Adrenal gland (tissue), 12 donors: ENCODE results near the gene GRK6. TPM values are rescaled to one million over a fixed set of nuclear protein-coding genes. Genes with fewer than 3 reads are reported as not detected.

Experiments
- DNase-seq, 7 donors: peaks; one replicate each; pipeline ENCODE4 v3.0.0-alpha.2; 2019 to 2020
- H3K27ac ChIP-seq, 5 donors: fragments of 200-600 bp; sonication (generic) in 4 of 5; 1 replicate in 3 of 5; 2 replicates in 2 of 5; pipeline versions ENCODE4 v1.5.1 to v1.8.0; 2016 to 2020; ENCODE audit warnings: mild to moderate bottlenecking in 1 of 5
- H3K27me3 ChIP-seq: fragments of 200-600 bp; 2 replicates; pipeline ENCODE4 v1.8.0; 2021
- H3K36me3 ChIP-seq, 2 donors: fragments of 200-600 bp; replicated peaks in 1 of 2; 1 replicate in 1 of 2; 2 replicates in 1 of 2; pipeline versions ENCODE4 v1.5.1 to v1.8.0; 2018 to 2022
- H3K4me1 ChIP-seq, 2 donors: fragments of 200-600 bp; replicated peaks in 1 of 2; 1 replicate in 1 of 2; 2 replicates in 1 of 2; pipeline versions ENCODE4 v1.5.1 to v1.8.0; 2018 to 2021
- H3K4me3 ChIP-seq, 4 donors: fragments of 200-600 bp; sonication (generic) in 3 of 4; one replicate each; pipeline ENCODE4 v1.5.1; 2016 to 2018
- H3K9me3 ChIP-seq, 3 donors: fragments of 200-600 bp; sonication (generic) in 1 of 3; replicated peaks in 1 of 3; 1 replicate in 2 of 3; 2 replicates in 1 of 3; pipeline versions ENCODE4 v1.5.1 to v1.8.0; 2016 to 2021
- POLR2A ChIP-seq, 2 donors: fragments of 450-650 bp; IDR thresholded peaks; one replicate each; pipeline ENCODE4 v1.6.1; 2017; ENCODE audit warnings: antibody characterized with exemption in 2 of 2, mild to moderate bottlenecking in 2 of 2, moderate library complexity in 1 of 2
- WGBS, 4 donors: extraction: QIAGEN DNeasy Blood & Tissue Kit in 2 of 4; methylation state at CpG; one replicate each; pipeline versions ENCODE4 v1.1.5 to v1.1.7; 2013 to 2017; 5-methylcytosine and 5-hydroxymethylcytosine counted together
- intact Hi-C, 2 donors: fragments of 100-400 bp; cut with DNase I; formaldehyde crosslinking; loops; one replicate each; pipeline versions ENCODE4 v1.14.1 to v1.15.0; 2022 to 2023
- polyA plus RNA-seq, 3 donors: library from polyadenylated mRNA; stranded (reverse); fragments of 200-250 nt in 2 of 3; fragments of 350-450 nt in 1 of 3; fragmentation: Illumina TruSeq in 1 of 3; extraction: RNeasy Lipid Tissue Mini Kit (QIAGEN cat#74804) in 1 of 3; gene quantifications; one replicate each; pipeline ENCODE4 v1.2.3, GENCODE V29; 2013 to 2014
- total RNA-seq, 9 donors: library from RNA; depleted of rRNA in 4 of 9; stranded (reverse); fragments of >200 nt in 4 of 9; fragments of 120-200 nt in 1 of 9; fragmentation: NEBNext Ultra II Directional in 1 of 9; extraction: Animal tissue kit (Norgen Biotek cat#: 25700) in 1 of 9; gene quantifications; one replicate each; pipeline versions ENCODE4 v1.1.0 to v1.2.4, GENCODE V29; 2013 to 2023
- TF ChIP-seq, protein P1 (sequence below), 6 experiments: fragments of 450-650 bp in 4 of 6; fragments of 200-600 bp in 2 of 6; sonication (generic) in 1 of 6; IDR thresholded peaks; 1 replicate in 5 of 6; 2 replicates in 1 of 6; pipeline versions ENCODE4 v1.5.1 to v1.8.0; 2016 to 2021; ENCODE audit warnings: antibody characterized with exemption in 6 of 6, mild to moderate bottlenecking in 2 of 6, moderate library complexity in 1 of 6
- donor health status: healthy with polysubstance abuse.
- donor health status: Bipolar disorder and iron deficiency.
- donor health status: DM: yes; HTN: yes; CAD: no.
- donor health status: DM: no; HTN: no; CAD: no.
- donor health status: DM: no; HTN: no; CAD: no.
- donor health status: DM: yes; HTN: yes; CAD: no.

Gene GRK6
- total and polyA plus RNA-seq, 12 donors: 3.5 to 31.9 (median 21.7) TPM

DNA sequence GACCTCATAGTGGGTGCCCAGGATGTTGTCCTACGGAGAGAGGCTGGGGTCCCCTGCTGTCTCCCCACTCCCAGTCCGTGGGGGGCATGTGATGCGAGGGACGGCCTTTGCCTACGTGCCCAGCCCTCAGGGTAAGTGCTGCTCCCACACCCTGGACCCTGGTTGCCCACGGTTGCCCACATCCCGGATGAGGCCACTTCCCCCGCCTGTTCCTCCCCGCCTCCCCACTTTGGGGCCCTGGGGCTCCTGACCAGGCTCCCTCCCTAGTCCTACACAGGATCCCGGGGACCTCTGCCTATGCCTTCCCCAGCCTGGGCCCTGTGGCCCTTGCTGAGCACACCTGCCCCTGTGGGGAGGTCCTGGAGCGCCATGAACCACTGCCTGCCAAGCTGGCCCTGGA, 40.8 kb upstream of the GRK6 start:
- no peak for TF ChIP-seq POLR2A (IDR thresholded peaks at IDR 0.05)
- TF ChIP-seq, protein P1, sequence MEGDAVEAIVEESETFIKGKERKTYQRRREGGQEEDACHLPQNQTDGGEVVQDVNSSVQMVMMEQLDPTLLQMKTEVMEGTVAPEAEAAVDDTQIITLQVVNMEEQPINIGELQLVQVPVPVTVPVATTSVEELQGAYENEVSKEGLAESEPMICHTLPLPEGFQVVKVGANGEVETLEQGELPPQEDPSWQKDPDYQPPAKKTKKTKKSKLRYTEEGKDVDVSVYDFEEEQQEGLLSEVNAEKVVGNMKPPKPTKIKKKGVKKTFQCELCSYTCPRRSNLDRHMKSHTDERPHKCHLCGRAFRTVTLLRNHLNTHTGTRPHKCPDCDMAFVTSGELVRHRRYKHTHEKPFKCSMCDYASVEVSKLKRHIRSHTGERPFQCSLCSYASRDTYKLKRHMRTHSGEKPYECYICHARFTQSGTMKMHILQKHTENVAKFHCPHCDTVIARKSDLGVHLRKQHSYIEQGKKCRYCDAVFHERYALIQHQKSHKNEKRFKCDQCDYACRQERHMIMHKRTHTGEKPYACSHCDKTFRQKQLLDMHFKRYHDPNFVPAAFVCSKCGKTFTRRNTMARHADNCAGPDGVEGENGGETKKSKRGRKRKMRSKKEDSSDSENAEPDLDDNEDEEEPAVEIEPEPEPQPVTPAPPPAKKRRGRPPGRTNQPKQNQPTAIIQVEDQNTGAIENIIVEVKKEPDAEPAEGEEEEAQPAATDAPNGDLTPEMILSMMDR (IDR thresholded peaks at IDR 0.05): no peak
- Histone ChIP-seq H3K27me3 (peaks cover 12% of the 10 kb centered on the region), H3K36me3 (no peaks in the 10 kb centered on the region), H3K4me3 (no peak overlapping the region), H3K27ac (no peak overlapping the region), H3K9me3 (no peaks in the 10 kb centered on the region), H3K4me1 (no peaks in the 10 kb centered on the region)
- 48 to 72% (median 68%) methylated on average over 5 to 11 of the region's 11 CpGs; no CpG with 5 or more reads in 1 of the 4 donors for WGBS, 4 donors
- intact Hi-C loops: loop anchor here in 1 of 2 donors (10.0 kb wide), 1 partner anchor 71 kb away; the partner anchor contains the start of gene MXD3
- DNase-seq: no peak

DNA sequence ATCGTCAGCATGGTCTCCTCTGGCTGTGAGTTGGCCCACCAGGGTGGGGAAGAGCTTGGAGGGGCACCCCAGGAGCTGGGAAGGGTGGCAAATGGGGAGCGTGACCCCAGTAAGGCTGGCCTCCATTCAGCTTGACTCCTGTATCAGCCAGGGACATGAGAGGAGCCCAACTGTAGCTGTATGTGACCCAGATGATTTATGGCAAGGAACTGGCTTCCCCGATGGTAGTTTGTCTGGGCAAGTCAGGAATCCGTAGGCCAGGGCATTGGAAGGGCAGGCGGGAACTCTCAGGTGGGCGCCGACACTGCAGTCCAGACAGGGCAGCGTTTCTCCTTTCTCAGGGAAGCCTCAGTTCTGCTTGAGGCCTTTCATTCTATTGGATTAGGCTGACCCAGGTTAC, 39.9 kb upstream of the GRK6 start:
- H3K27ac ChIP-seq: no peak overlapping the region
- intact Hi-C loops: loop anchor here in 1 of 2 donors (10.0 kb wide), 1 partner anchor 72 kb away; the partner anchor contains the start of gene MXD3
- H3K27me3 ChIP-seq: peaks cover 12% of the 10 kb centered on the region
- H3K36me3 ChIP-seq: no peaks in the 10 kb centered on the region
- H3K4me1 ChIP-seq: no peaks in the 10 kb centered on the region
- TF ChIP-seq, protein P1 (IDR thresholded peaks at IDR 0.05): no peak
- TF ChIP-seq POLR2A (IDR thresholded peaks at IDR 0.05): no peak
- H3K4me3 ChIP-seq: no peak overlapping the region
- no peak for DNase-seq
- no peaks in the 10 kb centered on the region for H3K9me3 ChIP-seq
- WGBS, 4 donors: 75 to 84% (median 82%) methylated on average over 7 to 8 of the region's 8 CpGs

GRCh38 chr5:177387405-177387804, 39.1 kb upstream of the GRK6 start:
- Histone ChIP-seq H3K27me3 (peaks cover 11% of the 10 kb centered on the region), H3K9me3 (no peaks in the 10 kb centered on the region), H3K4me1 (no peaks in the 10 kb centered on the region), H3K36me3 (no peaks in the 10 kb centered on the region), H3K4me3 (no peak overlapping the region), H3K27ac (no peak overlapping the region)
- no peak for DNase-seq
- 54 to 78% (median 75%) methylated on average over 9 to 14 of the region's 14 CpGs for WGBS, 4 donors
- TF ChIP-seq, protein P1 (IDR thresholded peaks at IDR 0.05): no peak
- TF ChIP-seq POLR2A (IDR thresholded peaks at IDR 0.05): no peak
- intact Hi-C loops: loop anchor here in 1 of 2 donors (10.0 kb wide), 1 partner anchor 73 kb away; the partner anchor contains the start of gene MXD3

GRCh38 chr5:177388521-177389052, 37.9 kb upstream of the GRK6 start:
- H3K4me3 ChIP-seq: no peak overlapping the region
- no peaks in the 10 kb centered on the region for H3K4me1 ChIP-seq
- H3K27ac ChIP-seq: no peak overlapping the region
- no peaks in the 10 kb centered on the region for H3K9me3 ChIP-seq
- DNase-seq: no peak
- H3K27me3 ChIP-seq: peaks cover 4% of the 10 kb centered on the region
- TF ChIP-seq, protein P1 (IDR thresholded peaks at IDR 0.05): no peak
- no peak for TF ChIP-seq POLR2A (IDR thresholded peaks at IDR 0.05)
- intact Hi-C loops: loop anchor here in 1 of 2 donors (10.0 kb wide), 1 partner anchor 74 kb away; the partner anchor contains the start of gene MXD3
- WGBS, 4 donors: 86 to 90% (median 86%) methylated on average over 8 to 10 of the region's 10 CpGs
- no peaks in the 10 kb centered on the region for H3K36me3 ChIP-seq
